ENCODE results near the gene ABHD17B.
A peak's percentile ranks its signal among the peaks of the same experiment; 100 is the strongest.
"Not testable (repeated sequence)": the region's sequence is repeated elsewhere in the genome, so short reads cannot be mapped to it uniquely, and the experiment has no call there.

Gene ABHD17B

GRCh38 chr9:71911908-71912335, 929 bp upstream of the ABHD17B start:
- Histone ChIP-seq H3K4me1 (ENCODE audit: control insufficient read depth, low read depth, low read length) (peaks cover 16% of the 10 kb centered on the region), H3K9ac (ENCODE audit: low read length) (peak overlapping the region; percentile 65), H3K4me3 (ENCODE audit: low read length) (peak overlapping the region; percentile 86), H3K27me3 (ENCODE audit: control insufficient read depth, insufficient read depth, low read length) (no peaks in the 10 kb centered on the region), H3K9me3 (ENCODE audit: control insufficient read depth, low read depth, low read length) (no peaks in the 10 kb centered on the region), H3K36me3 (ENCODE audit: control insufficient read depth, low read depth, low read length) (peaks cover 3% of the 10 kb centered on the region), H3K27ac (ENCODE audit: low read length) (peak overlapping the region; percentile 39)

- Histone ChIP-seq H3K27me3 (ENCODE audit: control insufficient read depth, insufficient read depth, low read length) (no peaks in the 10 kb centered on the region), H3K27ac (ENCODE audit: low read length) (peak overlapping the region; percentile 65), H3K9me3 (ENCODE audit: control insufficient read depth, low read depth, low read length) (no peaks in the 10 kb centered on the region), H3K4me1 (ENCODE audit: control insufficient read depth, low read depth, low read length) (peaks cover 14% of the 10 kb centered on the region), H3K4me3 (ENCODE audit: low read length) (peak overlapping the region; percentile 86), H3K9ac (ENCODE audit: low read length) (peak overlapping the region; percentile 96), H3K36me3 (ENCODE audit: control insufficient read depth, low read depth, low read length) (peaks cover 9% of the 10 kb centered on the region)
Observed at GRCh38 chr9:71910650-71911060, 338 bp downstream of the ABHD17B start.

- no peaks in the 10 kb centered on the region for H3K27me3 ChIP-seq (ENCODE audit: control insufficient read depth, insufficient read depth, low read length)
- H3K4me1 ChIP-seq (ENCODE audit: control insufficient read depth, low read depth, low read length) = peaks cover 14% of the 10 kb centered on the region
- H3K9me3 ChIP-seq (ENCODE audit: control insufficient read depth, low read depth, low read length) = no peaks in the 10 kb centered on the region
- peak overlapping the region; percentile 86 for H3K4me3 ChIP-seq (ENCODE audit: low read length)
- peak overlapping the region; percentile 93 for H3K27ac ChIP-seq (ENCODE audit: low read length)
- H3K36me3 ChIP-seq (ENCODE audit: control insufficient read depth, low read depth, low read length) = peaks cover 9% of the 10 kb centered on the region
- H3K9ac ChIP-seq (ENCODE audit: low read length) = peak overlapping the region; percentile 96
Observed at GRCh38 chr9:71909887-71910649, 925 bp downstream of the ABHD17B start.

- H3K36me3 ChIP-seq (ENCODE audit: control insufficient read depth, low read depth, low read length) = peaks cover 9% of the 10 kb centered on the region
- no peaks in the 10 kb centered on the region for H3K27me3 ChIP-seq (ENCODE audit: control insufficient read depth, insufficient read depth, low read length)
- H3K9ac ChIP-seq (ENCODE audit: low read length) = peak overlapping the region; percentile 96
- no peaks in the 10 kb centered on the region for H3K9me3 ChIP-seq (ENCODE audit: control insufficient read depth, low read depth, low read length)
- peaks cover 24% of the 10 kb centered on the region for H3K4me1 ChIP-seq (ENCODE audit: control insufficient read depth, low read depth, low read length)
- H3K4me3 ChIP-seq (ENCODE audit: low read length) = peak overlapping the region; percentile 86
- H3K27ac ChIP-seq (ENCODE audit: low read length) = no peak overlapping the region
Observed at GRCh38 chr9:71908825-71909224, 2.2 kb downstream of the ABHD17B start.

- Histone ChIP-seq H3K4me1 (ENCODE audit: control insufficient read depth, low read depth, low read length) (peaks cover 45% of the 10 kb centered on the region), H3K9ac (ENCODE audit: low read length) (no peak overlapping the region)
Observed at GRCh38 chr9:71904076-71904475, 6.9 kb downstream of the ABHD17B start.

GRCh38 chr9:71901695-71902597, 9.0 kb downstream of the ABHD17B start:
- Histone ChIP-seq H3K27ac (ENCODE audit: low read length) (peak overlapping the region; percentile 61), H3K9ac (ENCODE audit: low read length) (peak overlapping the region; percentile 43), H3K9me3 (ENCODE audit: control insufficient read depth, low read depth, low read length) (no peaks in the 10 kb centered on the region), H3K27me3 (ENCODE audit: control insufficient read depth, insufficient read depth, low read length) (no peaks in the 10 kb centered on the region), H3K4me1 (ENCODE audit: control insufficient read depth, low read depth, low read length) (peaks cover 39% of the 10 kb centered on the region), H3K36me3 (ENCODE audit: control insufficient read depth, low read depth, low read length) (peaks cover 6% of the 10 kb centered on the region), H3K4me3 (ENCODE audit: low read length) (peak overlapping the region; percentile 36)

More at GRCh38 chr9:71904076-71904475, 6.9 kb downstream of the ABHD17B start:
- Histone ChIP-seq H3K4me3 (ENCODE audit: low read length) (no peak overlapping the region), H3K9me3 (ENCODE audit: control insufficient read depth, low read depth, low read length) (no peaks in the 10 kb centered on the region), H3K27ac (ENCODE audit: low read length) (no peak overlapping the region), H3K36me3 (ENCODE audit: control insufficient read depth, low read depth, low read length) (peaks cover 9% of the 10 kb centered on the region), H3K27me3 (ENCODE audit: control insufficient read depth, insufficient read depth, low read length) (no peaks in the 10 kb centered on the region)

- H3K9ac ChIP-seq (ENCODE audit: low read length); H3K27me3 ChIP-seq (ENCODE audit: control insufficient read depth, insufficient read depth, low read length); H3K9me3 ChIP-seq (ENCODE audit: control insufficient read depth, low read depth, low read length); H3K27ac ChIP-seq (ENCODE audit: low read length); H3K36me3 ChIP-seq (ENCODE audit: control insufficient read depth, low read depth, low read length); H3K4me3 ChIP-seq (ENCODE audit: low read length): not testable (repeated sequence)
- peaks cover 48% of the 10 kb centered on the region for H3K4me1 ChIP-seq (ENCODE audit: control insufficient read depth, low read depth, low read length)
Observed at GRCh38 chr9:71898756-71899155, 12.2 kb downstream of the ABHD17B start.

- no peaks in the 10 kb centered on the region for H3K36me3 ChIP-seq (ENCODE audit: control insufficient read depth, low read depth, low read length)
- no peaks in the 10 kb centered on the region for H3K27me3 ChIP-seq (ENCODE audit: control insufficient read depth, insufficient read depth, low read length)
- no peak overlapping the region for H3K27ac ChIP-seq (ENCODE audit: low read length)
- no peaks in the 10 kb centered on the region for H3K9me3 ChIP-seq (ENCODE audit: control insufficient read depth, low read depth, low read length)
- no peak overlapping the region for H3K9ac ChIP-seq (ENCODE audit: low read length)
- H3K4me1 ChIP-seq (ENCODE audit: control insufficient read depth, low read depth, low read length) = peaks cover 36% of the 10 kb centered on the region
- H3K4me3 ChIP-seq (ENCODE audit: low read length) = no peak overlapping the region
Observed at GRCh38 chr9:71897577-71897976, 13.4 kb downstream of the ABHD17B start.

GRCh38 chr9:71896761-71897160, 14.2 kb downstream of the ABHD17B start:
- H3K9me3 ChIP-seq (ENCODE audit: control insufficient read depth, low read depth, low read length) = no peaks in the 10 kb centered on the region
- no peak overlapping the region for H3K27ac ChIP-seq (ENCODE audit: low read length)
- H3K4me3 ChIP-seq (ENCODE audit: low read length) = no peak overlapping the region
- H3K36me3 ChIP-seq (ENCODE audit: control insufficient read depth, low read depth, low read length) = no peaks in the 10 kb centered on the region
- no peaks in the 10 kb centered on the region for H3K27me3 ChIP-seq (ENCODE audit: control insufficient read depth, insufficient read depth, low read length)
- peaks cover 28% of the 10 kb centered on the region for H3K4me1 ChIP-seq (ENCODE audit: control insufficient read depth, low read depth, low read length)
- no peak overlapping the region for H3K9ac ChIP-seq (ENCODE audit: low read length)

- no peak overlapping the region for H3K4me3 ChIP-seq (ENCODE audit: low read length)
Observed at GRCh38 chr9:71895955-71896354, 15.0 kb downstream of the ABHD17B start.

GRCh38 chr9:71895117-71895516, 15.9 kb downstream of the ABHD17B start:
- H3K4me3 ChIP-seq (ENCODE audit: low read length) = no peak overlapping the region
- H3K9ac ChIP-seq (ENCODE audit: low read length) = no peak overlapping the region
- peak overlapping the region; percentile 39 for H3K27ac ChIP-seq (ENCODE audit: low read length)

More at GRCh38 chr9:71895955-71896354, 15.0 kb downstream of the ABHD17B start:
- peaks cover 25% of the 10 kb centered on the region for H3K4me1 ChIP-seq (ENCODE audit: control insufficient read depth, low read depth, low read length)
- no peak overlapping the region for H3K9ac ChIP-seq (ENCODE audit: low read length)
- no peaks in the 10 kb centered on the region for H3K27me3 ChIP-seq (ENCODE audit: control insufficient read depth, insufficient read depth, low read length)
- H3K27ac ChIP-seq (ENCODE audit: low read length) = peak overlapping the region; percentile 15
- H3K9me3 ChIP-seq (ENCODE audit: control insufficient read depth, low read depth, low read length) = no peaks in the 10 kb centered on the region
- no peaks in the 10 kb centered on the region for H3K36me3 ChIP-seq (ENCODE audit: control insufficient read depth, low read depth, low read length)

More at GRCh38 chr9:71895117-71895516, 15.9 kb downstream of the ABHD17B start:
- Histone ChIP-seq H3K27me3 (ENCODE audit: control insufficient read depth, insufficient read depth, low read length) (no peaks in the 10 kb centered on the region), H3K36me3 (ENCODE audit: control insufficient read depth, low read depth, low read length) (no peaks in the 10 kb centered on the region), H3K9me3 (ENCODE audit: control insufficient read depth, low read depth, low read length) (no peaks in the 10 kb centered on the region), H3K4me1 (ENCODE audit: control insufficient read depth, low read depth, low read length) (peaks cover 25% of the 10 kb centered on the region)

Data from iPS-18a (cell line).